Epithelial cell of esophagus (primary cell): Measurements from ENCODE around the gene SRSF6.
"Not testable (repeated sequence)": the region's sequence is repeated elsewhere in the genome, so short reads cannot be mapped to it uniquely, and the experiment has no call there.

ENCODE experiments used
- DNase-seq: peaks from one replicate; pipeline ENCODE4 v3.0.0; 2010; ENCODE audit warnings: low read depth
- H3K4me3 ChIP-seq: 2 replicates; pipeline ENCODE4 v1.5.1; 2011; ENCODE audit warnings: mild to moderate bottlenecking, low read length, control low read depth
- CTCF ChIP-seq: IDR thresholded peaks from 2 replicates; pipeline ENCODE4 v1.5.1; 2011; ENCODE audit warnings: low read depth, mild to moderate bottlenecking, low read length, control low read depth, inconsistent platforms; ENCODE audit not compliant: insufficient read depth; ENCODE audit errors: missing control alignments

SRSF6 gene

GRCh38 chr20:43450841-43451799 lies 6.6 kb upstream of the SRSF6 start:
- DNase-seq = no peak
- no peak for TF ChIP-seq CTCF
- no peak overlapping the region for H3K4me3 ChIP-seq

DNA sequence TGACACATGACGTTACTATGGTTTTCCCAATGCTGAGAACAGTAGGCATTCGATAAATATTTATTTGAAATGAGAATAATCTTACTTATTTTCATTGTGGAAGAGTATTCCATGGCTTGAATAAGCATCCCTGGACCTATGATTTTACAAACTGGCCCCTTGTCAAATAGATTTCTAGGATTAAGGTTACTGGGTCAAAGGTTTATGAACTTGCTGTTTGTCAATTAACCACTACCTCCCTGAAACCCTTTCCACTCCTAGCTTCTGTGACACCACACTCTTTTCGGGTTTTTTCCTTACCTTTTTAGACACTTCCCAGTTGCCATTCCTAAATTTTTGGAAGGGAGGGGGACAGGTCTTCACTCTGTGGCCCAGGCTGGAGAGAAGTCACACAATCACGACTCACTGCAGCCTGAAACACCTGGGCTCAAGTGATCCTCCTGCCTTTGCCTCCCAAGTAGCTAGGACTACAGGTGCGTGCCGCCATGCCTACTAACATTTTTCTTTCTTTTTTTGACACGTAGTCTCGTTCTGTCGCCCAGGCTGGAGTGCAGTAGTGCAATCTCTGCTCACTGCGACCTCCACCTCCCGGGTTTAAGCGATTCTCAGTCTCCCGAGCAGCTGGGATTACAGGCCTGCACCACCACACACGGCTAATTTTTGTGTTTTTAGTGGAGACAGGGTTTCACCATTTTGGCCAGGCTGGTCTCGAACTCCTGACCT lies 5.1 kb upstream of the SRSF6 start:
- H3K4me3 ChIP-seq = no peak overlapping the region
- no peak for TF ChIP-seq CTCF
- DNase-seq = no peak

- not testable (repeated sequence) for H3K4me3 ChIP-seq, DNase-seq
Observed at GRCh38 chr20:43456252-43456651, 1.4 kb upstream of the SRSF6 start.

DNA sequence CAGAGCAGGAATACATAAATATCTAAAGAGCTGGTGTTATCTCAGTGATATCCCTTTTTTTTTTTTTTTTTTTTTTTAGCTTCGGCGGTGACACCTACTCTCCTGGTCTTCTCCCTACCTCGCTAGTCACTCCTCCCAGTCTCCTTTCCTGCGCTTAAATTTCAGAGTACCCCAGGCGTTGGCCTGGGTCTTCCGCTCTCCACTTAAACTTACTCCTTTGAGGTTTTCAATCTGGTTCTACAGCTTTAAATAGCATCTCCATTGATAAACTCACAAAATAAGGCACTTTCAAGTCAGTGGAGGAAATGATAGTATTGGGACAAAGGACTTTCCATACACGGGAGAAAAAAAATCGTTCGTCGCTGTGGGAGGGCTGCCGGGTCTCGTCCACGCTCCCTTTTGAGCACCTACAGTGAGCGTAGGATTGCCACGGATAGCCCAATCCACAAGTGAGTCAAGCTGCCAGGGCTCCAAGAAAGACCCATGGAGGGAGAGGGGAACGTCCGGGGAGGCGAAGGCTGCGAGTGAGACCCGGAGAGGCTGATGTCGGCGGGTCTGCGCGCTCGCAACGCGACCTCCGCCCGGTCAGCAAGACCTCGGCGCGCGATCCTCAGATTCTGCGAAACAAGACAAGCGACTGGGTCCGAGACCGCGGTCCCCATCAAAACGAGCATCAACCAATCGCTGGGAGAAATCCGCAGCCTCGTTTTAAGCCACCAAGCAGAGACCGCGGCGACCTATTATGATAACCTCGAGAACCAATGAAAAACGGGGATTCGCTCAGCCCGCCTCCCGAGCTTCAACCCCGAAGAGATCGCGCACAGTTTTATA lies 672 bp upstream of the SRSF6 start:
- H3K4me3 ChIP-seq = peak overlapping the region; percentile 87
- DNase-seq = peak; percentile 96
- TF ChIP-seq CTCF = no peak

DNA sequence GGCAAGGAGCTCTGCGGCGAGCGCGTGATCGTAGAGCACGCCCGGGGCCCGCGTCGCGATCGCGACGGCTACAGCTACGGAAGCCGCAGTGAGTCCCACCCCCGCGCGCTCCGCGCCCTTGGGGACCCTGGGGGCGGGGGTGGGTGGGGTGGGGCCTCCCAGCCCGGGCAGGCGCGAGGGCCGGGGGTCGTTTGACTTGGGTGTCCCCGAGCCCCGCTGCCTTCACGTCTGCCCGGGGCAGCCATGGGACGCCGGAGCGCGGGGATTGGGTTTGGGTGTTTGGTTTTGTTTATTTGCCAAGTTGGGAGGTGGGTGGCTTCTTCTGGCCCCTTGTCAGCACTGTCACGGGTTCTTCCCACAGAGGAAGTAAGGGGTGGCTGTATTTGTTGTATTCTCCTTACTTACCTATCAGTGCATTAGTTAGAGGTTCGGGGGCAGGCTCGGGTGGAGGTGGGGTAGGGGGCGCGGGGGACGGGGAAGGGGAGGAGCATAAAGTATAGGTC lies 777 bp downstream of the SRSF6 start:
- DNase-seq = no peak
- TF ChIP-seq CTCF = no peak
- peak overlapping the region; percentile 87 for H3K4me3 ChIP-seq

GRCh38 chr20:43459022-43459942 lies 1.6 kb downstream of the SRSF6 start:
- DNase-seq = peak; percentile 20
- H3K4me3 ChIP-seq = peak overlapping the region; percentile 87

More at GRCh38 chr20:43459022-43459942, 1.6 kb downstream of the SRSF6 start:
- no peak for TF ChIP-seq CTCF
